Stimulated activated memory B cell treated with anti-CD40 and anti-IgM and Interleukin-4, amounts not matched to agents 10 μg/mL and 1 μg/mL and 100 μg/mL, for 72 hours (primary cell): ENCODE measurements around the gene WWOX.
A peak's percentile ranks its signal among the peaks of the same experiment; 100 is the strongest.

ENCODE experiments used
- ATAC-seq: fragments of 150-1000 bp; cut with Tn5 transposase; 2 replicates; pipeline ENCODE4 v1.10.0; 2021
- H3K27ac Mint-ChIP-seq: one replicate; pipeline ENCODE4 v1.8.0; 2022; ENCODE audit warnings: mild to moderate bottlenecking, mixed read lengths
- H3K27me3 Mint-ChIP-seq: one replicate; pipeline ENCODE4 v1.8.0; 2022; ENCODE audit warnings: mixed read lengths
- H3K36me3 Mint-ChIP-seq: one replicate; pipeline ENCODE4 v1.8.0; 2022; ENCODE audit warnings: mixed read lengths
- H3K4me1 Mint-ChIP-seq: one replicate; pipeline ENCODE4 v1.8.0; 2022; ENCODE audit warnings: mixed read lengths
- H3K4me3 Mint-ChIP-seq: one replicate; pipeline ENCODE4 v1.8.0; 2022; ENCODE audit warnings: mild to moderate bottlenecking, moderate library complexity, mixed read lengths
- H3K9me3 Mint-ChIP-seq: one replicate; pipeline ENCODE4 v1.8.0; 2022; ENCODE audit warnings: mixed read lengths

The WWOX gene

DNA sequence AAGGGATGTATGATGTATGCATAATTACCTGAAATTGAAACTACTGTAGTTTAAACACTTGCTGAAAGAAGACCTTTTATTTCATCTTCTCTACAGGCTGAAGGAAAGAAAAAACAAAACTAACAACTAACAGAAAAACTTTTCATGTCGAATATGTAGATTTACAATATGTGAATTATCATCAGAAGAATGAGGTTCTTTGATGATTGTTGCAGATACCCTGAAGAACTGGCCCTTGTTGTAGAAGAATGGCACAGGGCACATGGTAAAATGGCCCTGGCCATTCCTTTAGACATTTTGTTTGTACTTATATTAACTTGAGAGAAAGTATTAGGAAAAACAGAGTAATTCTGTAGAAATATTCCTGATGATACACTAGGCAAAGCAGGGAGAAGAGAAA lies 1057.3 kb downstream of the WWOX start:
- no peak for ATAC-seq

DNA sequence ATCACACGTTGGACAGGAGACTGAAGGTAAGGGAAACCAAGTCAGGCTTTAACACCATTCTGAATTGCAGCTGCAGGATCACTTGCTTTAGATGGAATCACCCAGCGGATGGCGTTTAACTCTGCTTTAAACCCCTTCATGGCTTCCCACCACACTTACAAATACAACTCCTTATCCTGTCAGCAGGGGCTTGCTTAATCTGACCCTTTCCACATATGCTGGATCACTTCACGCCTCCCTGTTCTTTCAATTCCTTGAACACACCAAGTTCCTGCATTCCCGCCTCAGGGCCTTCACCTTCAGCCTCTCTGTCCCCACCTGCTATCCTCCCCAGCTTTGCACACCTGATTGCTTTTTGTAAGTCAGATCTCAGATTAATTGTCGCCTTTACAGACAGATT lies 1058.9 kb downstream of the WWOX start:
- peaks cover 9% of the 10 kb centered on the region for H3K27me3 Mint-ChIP-seq
- H3K9me3 Mint-ChIP-seq: no peaks in the 10 kb centered on the region
- no peaks in the 10 kb centered on the region for H3K36me3 Mint-ChIP-seq
- H3K4me1 Mint-ChIP-seq: peaks cover 7% of the 10 kb centered on the region
- ATAC-seq: no peak
- H3K27ac Mint-ChIP-seq: no peak overlapping the region
- H3K4me3 Mint-ChIP-seq: no peak overlapping the region

More for the DNA sequence above, 1057.3 kb downstream of the WWOX start:
- H3K27ac Mint-ChIP-seq: no peak overlapping the region
- no peak overlapping the region for H3K4me3 Mint-ChIP-seq
- peaks cover 9% of the 10 kb centered on the region for H3K27me3 Mint-ChIP-seq
- H3K9me3 Mint-ChIP-seq: no peaks in the 10 kb centered on the region
- no peaks in the 10 kb centered on the region for H3K36me3 Mint-ChIP-seq
- no peaks in the 10 kb centered on the region for H3K4me1 Mint-ChIP-seq

- Mint-ChIP-seq H3K36me3 (no peaks in the 10 kb centered on the region), H3K9me3 (no peaks in the 10 kb centered on the region), H3K27me3 (peaks cover 9% of the 10 kb centered on the region), H3K27ac (no peak overlapping the region), H3K4me1 (peaks cover 18% of the 10 kb centered on the region), H3K4me3 (no peak overlapping the region)
- ATAC-seq: no peak
These were observed 1060.0 kb downstream of the WWOX start for GRCh38 chr16:79159261-79160049.

DNA sequence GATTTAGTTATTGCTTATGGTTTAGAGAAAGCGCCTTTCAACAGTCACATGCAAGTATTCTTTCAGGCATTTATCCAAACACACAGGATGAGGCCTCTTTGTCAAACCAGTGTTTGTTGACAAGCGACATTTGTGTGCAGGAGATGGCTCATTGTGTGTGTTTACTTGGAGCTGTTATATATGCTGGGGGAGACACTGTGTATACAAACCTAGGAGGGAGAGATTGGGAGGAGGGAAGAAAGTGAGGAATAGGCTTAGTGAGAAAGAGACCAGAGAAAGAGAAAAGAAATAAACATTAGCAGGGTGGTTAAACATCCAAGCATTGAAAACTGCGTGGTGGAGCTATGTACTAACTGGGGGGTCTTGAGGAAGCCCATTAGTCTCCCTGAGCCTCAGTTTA lies 1063.5 kb downstream of the WWOX start:
- H3K36me3 Mint-ChIP-seq: peaks cover 7% of the 10 kb centered on the region
- peaks cover 21% of the 10 kb centered on the region for H3K4me1 Mint-ChIP-seq
- H3K9me3 Mint-ChIP-seq: peaks cover 7% of the 10 kb centered on the region
- no peak for ATAC-seq
- H3K27me3 Mint-ChIP-seq: peaks cover under 1% of the 10 kb centered on the region
- no peak overlapping the region for H3K4me3 Mint-ChIP-seq
- peak overlapping the region; percentile 4 for H3K27ac Mint-ChIP-seq

- peaks cover 21% of the 10 kb centered on the region for H3K4me1 Mint-ChIP-seq
- H3K4me3 Mint-ChIP-seq: peak overlapping the region; percentile 71
- ATAC-seq: peak; percentile 69
- H3K27ac Mint-ChIP-seq: peak overlapping the region; percentile 4
- no peaks in the 10 kb centered on the region for H3K27me3 Mint-ChIP-seq
- peaks cover 7% of the 10 kb centered on the region for H3K36me3 Mint-ChIP-seq
- H3K9me3 Mint-ChIP-seq: peaks cover 9% of the 10 kb centered on the region
These were observed 1064.4 kb downstream of the WWOX start for GRCh38 chr16:79163691-79164387.

DNA sequence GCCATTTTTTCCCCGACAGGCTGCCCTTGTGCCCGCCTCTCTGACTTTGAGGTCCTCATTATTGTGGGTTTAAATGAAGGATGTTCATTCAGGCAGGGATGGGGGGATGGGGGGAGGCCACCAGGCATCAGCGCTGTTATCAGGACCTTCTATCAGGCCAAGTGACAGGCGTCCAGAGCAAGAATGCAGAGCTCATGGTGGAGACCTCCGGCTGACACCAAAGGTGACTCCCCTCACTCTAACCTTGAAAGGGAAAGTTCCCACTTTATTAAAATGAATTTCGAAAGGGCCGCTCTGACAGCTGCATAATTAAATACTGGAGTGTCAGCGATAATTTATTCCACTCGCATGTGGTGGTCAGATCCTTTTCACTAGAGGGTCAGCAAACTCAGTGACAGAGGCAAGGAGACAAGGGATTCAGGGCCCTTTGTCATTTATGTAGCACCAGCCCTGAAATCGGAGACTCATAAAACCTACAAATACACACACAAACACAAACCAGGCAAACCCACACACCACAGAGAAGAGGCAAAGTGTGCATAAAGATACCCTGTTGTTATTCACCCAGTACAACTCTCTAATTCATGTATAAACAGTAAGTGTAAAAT lies 1065.0 kb downstream of the WWOX start:
- Mint-ChIP-seq H3K27ac (no peak overlapping the region), H3K4me3 (no peak overlapping the region), H3K4me1 (peaks cover 21% of the 10 kb centered on the region)

DNA sequence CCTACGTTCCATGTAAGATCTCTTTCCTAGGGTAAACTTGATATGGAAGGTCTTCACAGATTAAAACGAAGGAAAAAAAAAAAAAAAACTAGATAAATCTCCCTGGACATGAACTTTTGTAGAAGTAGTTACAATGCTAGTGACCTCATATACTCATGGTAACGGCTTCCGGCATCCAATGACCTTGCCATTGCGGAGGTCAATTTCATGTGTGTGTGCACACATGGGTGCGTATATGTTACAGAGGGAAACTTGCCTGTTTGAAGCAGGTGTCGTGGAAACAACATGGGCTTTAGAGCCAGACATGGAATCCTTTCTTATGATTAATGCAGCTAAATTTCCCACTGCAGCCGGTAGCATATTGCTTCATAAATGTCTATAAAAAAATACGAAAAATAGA lies 1065.6 kb downstream of the WWOX start:
- no peaks in the 10 kb centered on the region for H3K27me3 Mint-ChIP-seq
- H3K9me3 Mint-ChIP-seq: peaks cover 9% of the 10 kb centered on the region
- H3K4me3 Mint-ChIP-seq: no peak overlapping the region
- no peak for ATAC-seq
- H3K4me1 Mint-ChIP-seq: peaks cover 21% of the 10 kb centered on the region
- H3K36me3 Mint-ChIP-seq: peaks cover 7% of the 10 kb centered on the region
- no peak overlapping the region for H3K27ac Mint-ChIP-seq

More for the DNA sequence above, 1065.0 kb downstream of the WWOX start:
- H3K9me3 Mint-ChIP-seq: peaks cover 9% of the 10 kb centered on the region
- H3K27me3 Mint-ChIP-seq: no peaks in the 10 kb centered on the region
- no peak for ATAC-seq
- H3K36me3 Mint-ChIP-seq: peaks cover 7% of the 10 kb centered on the region

- H3K36me3 Mint-ChIP-seq: peaks cover 7% of the 10 kb centered on the region
- H3K4me3 Mint-ChIP-seq: no peak overlapping the region
- H3K4me1 Mint-ChIP-seq: peaks cover 21% of the 10 kb centered on the region
- ATAC-seq: no peak
- no peaks in the 10 kb centered on the region for H3K27me3 Mint-ChIP-seq
- peaks cover 9% of the 10 kb centered on the region for H3K9me3 Mint-ChIP-seq
- no peak overlapping the region for H3K27ac Mint-ChIP-seq
These were observed 1066.1 kb downstream of the WWOX start for GRCh38 chr16:79165506-79165905.

GRCh38 chr16:79167893-79168292 lies 1068.4 kb downstream of the WWOX start:
- H3K27ac Mint-ChIP-seq: no peak overlapping the region

DNA sequence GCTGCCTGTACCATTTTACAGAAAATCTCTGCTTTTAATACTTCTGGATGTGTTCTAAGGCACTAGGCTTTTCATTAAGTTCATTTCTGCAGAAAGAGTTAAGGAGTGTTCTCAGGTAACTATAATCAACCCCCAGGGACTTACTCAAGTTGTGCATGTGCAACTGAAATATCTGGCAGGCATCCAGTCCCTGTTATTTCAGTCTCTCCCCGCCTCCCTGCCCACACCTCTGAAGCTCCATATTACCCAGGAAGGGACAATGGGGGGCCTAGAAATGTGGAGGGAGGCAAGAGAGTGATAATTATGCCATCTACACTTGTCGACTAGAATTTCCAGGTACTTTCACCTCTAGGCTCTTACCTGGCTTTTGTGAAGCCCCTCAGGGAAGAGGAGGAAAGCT lies 1068.9 kb downstream of the WWOX start:
- H3K36me3 Mint-ChIP-seq: peaks cover 7% of the 10 kb centered on the region
- ATAC-seq: no peak
- peaks cover 14% of the 10 kb centered on the region for H3K4me1 Mint-ChIP-seq

More at GRCh38 chr16:79167893-79168292, 1068.4 kb downstream of the WWOX start:
- Mint-ChIP-seq H3K36me3 (peaks cover 7% of the 10 kb centered on the region), H3K9me3 (peaks cover 9% of the 10 kb centered on the region), H3K4me3 (no peak overlapping the region), H3K27me3 (no peaks in the 10 kb centered on the region), H3K4me1 (peaks cover 18% of the 10 kb centered on the region)
- ATAC-seq: no peak

GRCh38 chr16:79169239-79169638 lies 1069.8 kb downstream of the WWOX start:
- H3K36me3 Mint-ChIP-seq: peaks cover 7% of the 10 kb centered on the region
- ATAC-seq: no peak
- H3K4me3 Mint-ChIP-seq: no peak overlapping the region
- H3K27me3 Mint-ChIP-seq: no peaks in the 10 kb centered on the region
- H3K9me3 Mint-ChIP-seq: peaks cover 9% of the 10 kb centered on the region
- peaks cover 5% of the 10 kb centered on the region for H3K4me1 Mint-ChIP-seq
- no peak overlapping the region for H3K27ac Mint-ChIP-seq

More for the DNA sequence above, 1068.9 kb downstream of the WWOX start:
- no peaks in the 10 kb centered on the region for H3K27me3 Mint-ChIP-seq
- H3K4me3 Mint-ChIP-seq: no peak overlapping the region
- H3K9me3 Mint-ChIP-seq: peaks cover 9% of the 10 kb centered on the region
- no peak overlapping the region for H3K27ac Mint-ChIP-seq

DNA sequence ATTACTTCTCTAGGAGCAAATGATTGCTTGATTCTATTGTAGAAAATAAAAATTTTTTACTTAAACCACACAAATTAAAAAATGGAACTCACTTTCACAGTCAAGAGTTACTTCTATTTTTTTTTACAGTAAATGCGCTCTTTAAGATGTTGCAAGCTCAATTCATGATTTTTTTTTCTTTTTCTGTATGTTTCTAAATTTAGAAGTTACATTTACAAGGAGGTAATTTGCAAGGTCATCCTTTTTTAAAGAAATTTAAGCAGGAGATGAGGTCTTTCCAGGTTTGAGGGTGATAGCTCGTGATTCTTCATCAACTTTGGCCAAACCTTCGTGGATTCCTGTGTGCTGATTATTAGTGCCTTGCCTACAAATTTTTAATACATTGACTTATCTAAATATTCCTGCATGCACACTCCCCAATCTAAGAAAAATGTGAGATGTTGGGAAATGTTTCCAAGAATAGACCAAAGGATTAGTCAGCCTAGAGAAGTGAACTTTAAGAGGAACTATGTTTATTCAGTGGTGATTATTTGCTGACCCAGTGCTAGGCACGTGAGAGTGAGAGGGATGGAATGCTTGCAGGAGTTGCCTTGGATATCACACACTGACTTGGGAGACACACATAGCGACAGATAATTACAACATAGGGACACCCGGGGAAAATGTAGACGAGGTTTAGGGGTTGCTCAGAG lies 1071.2 kb downstream of the WWOX start:
- Mint-ChIP-seq H3K9me3 (peaks cover 10% of the 10 kb centered on the region), H3K4me3 (no peak overlapping the region), H3K36me3 (peaks cover 7% of the 10 kb centered on the region), H3K4me1 (no peaks in the 10 kb centered on the region), H3K27ac (no peak overlapping the region), H3K27me3 (peaks cover 4% of the 10 kb centered on the region)
- ATAC-seq: no peak

DNA sequence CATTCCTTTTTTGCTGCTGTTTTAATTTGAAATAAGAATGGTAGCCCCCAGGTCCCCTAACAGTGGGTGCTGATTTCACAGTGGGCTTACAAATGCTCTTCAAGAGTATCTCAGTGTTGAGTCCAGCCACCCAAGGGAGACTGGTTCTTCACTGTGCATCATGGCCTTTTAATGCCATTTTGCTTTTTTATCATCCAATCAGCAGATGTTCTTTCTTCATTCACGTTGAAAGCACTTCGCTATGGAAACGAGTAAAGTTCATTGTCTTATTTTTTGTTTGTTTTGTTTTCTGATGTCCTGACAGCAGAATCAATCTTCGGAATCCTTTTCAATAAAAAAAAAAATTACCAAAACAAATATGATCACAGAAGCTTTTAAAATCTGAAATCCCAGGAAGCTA lies 1072.0 kb downstream of the WWOX start:
- Mint-ChIP-seq H3K9me3 (peaks cover 10% of the 10 kb centered on the region), H3K4me3 (no peak overlapping the region), H3K27me3 (peaks cover 9% of the 10 kb centered on the region), H3K4me1 (no peaks in the 10 kb centered on the region), H3K36me3 (peaks cover 7% of the 10 kb centered on the region), H3K27ac (no peak overlapping the region)
- no peak for ATAC-seq

- H3K4me3 Mint-ChIP-seq: no peak overlapping the region
- H3K9me3 Mint-ChIP-seq: peaks cover 10% of the 10 kb centered on the region
- peaks cover 7% of the 10 kb centered on the region for H3K36me3 Mint-ChIP-seq
- no peak overlapping the region for H3K27ac Mint-ChIP-seq
- peaks cover 6% of the 10 kb centered on the region for H3K4me1 Mint-ChIP-seq
- ATAC-seq: no peak
- peaks cover 9% of the 10 kb centered on the region for H3K27me3 Mint-ChIP-seq
These were observed 1072.7 kb downstream of the WWOX start for GRCh38 chr16:79171931-79172705.
